Measurements from ENCODE around the gene PTPRD.

The PTPRD gene

DNA sequence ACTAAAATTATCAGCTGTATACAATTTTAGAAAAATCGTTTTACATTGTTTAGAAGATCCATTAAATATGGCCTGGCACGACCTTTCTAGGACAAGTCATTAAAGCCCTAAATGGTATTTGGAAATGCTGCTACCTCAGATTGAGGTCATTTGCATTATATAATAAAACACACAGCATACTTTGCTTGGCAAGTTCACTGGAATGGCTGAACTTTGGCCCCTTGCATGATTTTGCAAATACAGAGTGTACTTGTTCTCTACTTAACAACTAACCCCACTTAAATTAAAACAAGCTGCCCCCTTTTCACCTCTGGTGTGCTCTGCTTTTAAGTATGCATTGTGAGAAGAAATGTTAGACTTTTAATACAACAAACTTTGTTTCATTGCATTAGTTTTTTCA lies 860.1 kb downstream of the PTPRD start:
- DNase-seq (ENCODE audit: low spot score) = no peak

DNA sequence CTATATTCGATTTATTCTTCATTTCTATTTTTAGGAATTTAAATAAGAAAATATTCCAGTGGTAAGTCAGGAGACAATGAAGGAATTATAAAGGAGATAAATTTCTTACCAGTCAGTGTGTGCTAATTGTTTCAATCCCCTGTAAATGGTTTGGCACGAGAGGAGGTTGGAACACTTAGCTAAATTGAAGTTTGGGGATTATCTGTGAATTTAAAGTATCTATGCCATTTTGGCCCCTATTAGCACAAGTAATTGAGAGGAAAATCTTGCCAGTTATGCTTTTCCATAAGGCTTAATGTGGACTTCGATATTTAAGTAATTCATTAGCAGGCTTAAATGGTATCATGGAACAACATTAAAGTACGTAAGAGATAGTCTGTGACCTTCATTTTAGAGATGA lies 860.8 kb downstream of the PTPRD start:
- no peak for DNase-seq (ENCODE audit: low spot score)

DNA sequence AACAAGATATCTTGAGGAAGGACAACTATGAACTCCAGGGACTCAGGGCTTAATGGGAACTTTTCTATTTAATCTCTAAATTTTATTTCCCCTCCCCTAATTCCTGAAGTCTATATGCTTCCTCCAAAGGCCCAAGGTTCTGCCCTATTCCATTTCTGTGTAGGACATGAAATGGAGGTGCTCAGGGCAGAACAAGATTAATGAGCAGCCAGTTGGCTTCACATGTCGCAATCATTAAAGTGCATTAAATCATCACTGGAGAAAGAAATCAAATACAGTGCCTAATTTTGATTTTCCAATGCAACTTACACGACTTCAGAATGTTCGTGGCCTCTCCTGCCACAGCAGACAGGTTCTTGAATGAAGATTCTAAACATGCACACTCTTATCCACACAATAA lies 862.1 kb downstream of the PTPRD start:
- DNase-seq (ENCODE audit: low spot score) = no peak

DNA sequence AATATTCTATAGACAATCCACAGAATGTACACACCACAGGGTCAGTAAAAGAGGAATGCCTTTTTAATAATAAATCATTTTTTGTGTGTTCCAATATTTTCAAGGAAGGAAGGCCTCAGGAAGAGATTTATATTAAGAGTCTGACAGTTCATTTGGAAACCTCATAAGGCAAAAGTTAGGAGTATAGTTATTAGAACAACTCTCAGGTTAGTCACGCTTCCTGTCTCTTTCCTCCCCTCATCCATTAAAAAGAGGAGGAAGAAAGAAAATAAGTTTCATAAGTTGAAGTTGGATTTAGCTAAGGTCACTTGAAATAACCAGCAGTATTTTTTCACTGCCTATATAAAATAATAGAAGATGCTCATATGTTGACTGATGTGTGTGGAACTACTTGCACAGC lies 863.2 kb downstream of the PTPRD start:
- DNase-seq (ENCODE audit: low spot score) = no peak

DNA sequence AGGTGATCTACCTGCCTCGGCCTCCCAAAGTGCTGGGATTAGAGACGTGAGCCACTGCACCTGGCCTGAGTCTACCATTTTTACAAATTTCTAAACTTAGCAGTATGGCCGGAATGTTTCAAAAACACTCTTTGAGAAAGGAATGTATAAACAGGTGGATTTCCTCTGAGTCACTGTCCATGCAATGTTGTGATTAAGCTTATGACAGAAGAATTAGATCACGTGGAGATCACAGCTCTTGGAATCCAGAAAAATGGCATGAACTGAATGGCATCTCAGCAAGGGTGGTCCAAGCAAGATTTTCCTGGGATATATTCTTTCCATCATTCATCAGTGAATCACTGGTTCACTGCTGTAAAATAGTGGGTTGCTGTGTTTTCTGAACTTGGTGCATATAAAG lies 865.0 kb downstream of the PTPRD start:
- no peak for DNase-seq (ENCODE audit: low spot score)

DNA sequence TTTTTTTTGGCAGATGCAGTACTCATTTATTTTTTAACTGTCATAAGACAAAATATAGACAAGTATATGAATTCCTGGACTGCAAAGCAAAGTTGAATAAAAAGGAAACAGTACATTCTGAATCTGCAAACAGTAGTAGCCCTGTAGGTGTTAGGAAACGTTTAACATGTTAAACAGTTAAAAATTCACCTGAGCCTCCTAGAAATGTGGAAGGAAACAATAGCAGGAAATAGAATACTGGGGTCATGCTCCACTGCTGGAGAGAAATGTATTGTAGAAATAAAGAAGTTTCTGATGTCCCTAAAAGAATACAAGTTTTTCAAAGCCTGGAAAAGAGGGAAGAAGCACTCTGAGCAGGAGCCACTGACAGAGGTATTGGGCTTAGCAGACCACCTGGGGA lies 866.0 kb downstream of the PTPRD start:
- no peak for DNase-seq (ENCODE audit: low spot score)

DNA sequence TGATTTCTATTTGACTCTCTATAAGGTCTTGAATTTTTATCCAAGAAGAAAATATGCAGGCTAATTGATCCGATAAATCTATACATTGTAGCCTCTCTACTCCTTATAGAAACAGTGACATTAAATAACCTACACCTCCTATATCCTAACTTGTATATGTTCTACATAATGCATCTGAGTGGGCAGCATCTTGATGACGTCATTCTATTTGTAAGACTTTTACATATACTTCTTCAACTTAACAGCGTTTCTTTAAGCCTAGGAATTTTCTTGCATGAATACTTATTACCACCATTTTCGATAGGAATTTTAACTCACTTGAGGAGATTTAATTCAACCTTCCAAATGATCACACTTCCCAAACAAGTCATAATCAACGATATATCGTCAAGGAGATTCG lies 869.0 kb downstream of the PTPRD start:
- no peak for DNase-seq (ENCODE audit: low spot score)

DNA sequence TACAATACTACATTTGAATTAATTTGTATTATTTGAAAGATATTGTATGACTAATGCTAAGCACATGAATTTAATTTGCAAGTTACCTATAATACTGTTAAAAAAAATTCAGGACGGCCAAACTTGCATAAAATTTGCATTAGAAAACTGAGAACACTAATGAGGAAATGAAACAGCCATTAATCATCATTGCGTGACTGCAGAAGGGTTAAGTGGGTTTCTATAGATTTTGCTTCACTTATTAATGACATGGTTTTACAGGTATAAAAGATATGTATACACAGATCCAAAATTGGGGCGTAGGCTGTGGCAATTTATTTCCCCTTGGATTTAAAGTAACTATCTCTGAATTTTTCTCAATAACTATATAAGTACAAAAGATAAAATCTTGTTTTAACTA lies 882.6 kb downstream of the PTPRD start:
- DNase-seq (ENCODE audit: low spot score) = no peak

DNA sequence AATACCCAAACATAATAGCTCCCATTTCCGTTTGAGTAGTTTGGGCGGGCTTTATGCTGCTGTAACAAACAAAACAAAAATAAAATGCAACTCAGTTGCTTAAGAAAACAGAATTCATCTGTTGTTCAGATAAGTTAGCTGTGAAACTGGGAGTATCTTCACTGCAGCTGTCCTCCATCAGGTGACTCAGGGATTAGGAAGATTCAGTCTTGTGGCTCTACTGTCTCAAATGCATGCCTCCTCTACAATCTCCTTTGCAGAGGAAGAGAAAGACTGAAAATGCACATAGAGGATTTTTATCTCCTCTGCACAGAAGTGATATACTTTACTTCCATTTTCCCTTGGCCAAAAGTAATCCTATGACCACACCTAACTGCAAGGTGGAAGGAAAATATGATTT lies 883.7 kb downstream of the PTPRD start:
- no peak for DNase-seq (ENCODE audit: low spot score)

DNA sequence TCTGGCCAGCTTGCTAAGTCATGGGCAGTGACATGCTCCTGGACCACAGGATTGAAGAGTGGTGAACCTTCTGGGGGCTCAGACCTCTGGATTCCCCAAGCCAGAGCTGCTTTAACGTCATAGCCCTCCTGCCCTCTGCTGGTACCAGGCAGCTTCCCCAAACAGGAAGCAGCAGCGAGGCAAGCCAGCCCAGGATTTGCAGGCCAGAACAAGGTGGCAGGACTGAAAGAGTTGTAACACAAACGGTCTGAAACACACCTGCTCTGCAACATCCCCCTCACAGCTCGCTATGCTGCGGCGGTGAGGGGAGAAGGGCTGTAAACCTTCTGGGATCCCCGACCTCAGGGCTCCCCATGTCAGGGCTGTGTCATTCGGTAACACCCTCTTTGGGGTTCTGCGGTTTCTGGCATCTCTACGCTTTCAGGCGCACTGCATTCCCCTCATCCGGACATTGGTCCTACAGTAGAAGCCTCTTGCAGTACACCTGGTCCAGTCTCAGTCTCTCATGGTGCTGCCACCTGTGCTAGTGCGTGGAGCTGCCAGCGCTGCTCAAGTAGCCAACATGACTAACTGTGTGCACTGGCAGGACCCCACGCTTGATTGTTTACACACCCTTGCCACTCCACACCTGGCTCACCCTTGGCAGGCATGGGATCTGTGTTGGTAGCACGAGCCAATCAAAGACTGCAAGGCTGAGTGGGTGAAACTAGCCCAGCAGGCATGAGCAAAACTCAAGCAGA lies 893.3 kb downstream of the PTPRD start:
- DNase-seq (ENCODE audit: low spot score) = no peak

DNA sequence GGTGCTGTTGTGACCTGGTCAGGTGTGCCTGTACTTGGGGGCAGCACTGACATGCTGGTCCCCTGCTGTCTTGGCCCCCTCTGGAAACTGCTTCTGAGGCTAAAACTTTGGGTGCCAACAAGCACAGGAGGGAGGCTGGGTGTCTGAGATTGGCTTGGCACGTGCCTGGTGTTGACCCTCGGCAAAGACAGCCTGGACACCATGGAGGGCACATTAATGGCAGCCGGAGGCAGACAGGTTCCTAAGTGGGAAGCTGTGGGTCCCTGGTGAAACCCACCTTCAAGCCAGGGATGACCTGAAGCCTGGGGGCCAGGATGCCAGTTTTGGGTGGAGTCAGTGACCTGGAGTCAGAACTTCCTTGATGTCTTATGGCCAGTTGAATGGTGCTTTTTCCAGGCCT lies 894.1 kb downstream of the PTPRD start:
- no peak for DNase-seq (ENCODE audit: low spot score)

DNA sequence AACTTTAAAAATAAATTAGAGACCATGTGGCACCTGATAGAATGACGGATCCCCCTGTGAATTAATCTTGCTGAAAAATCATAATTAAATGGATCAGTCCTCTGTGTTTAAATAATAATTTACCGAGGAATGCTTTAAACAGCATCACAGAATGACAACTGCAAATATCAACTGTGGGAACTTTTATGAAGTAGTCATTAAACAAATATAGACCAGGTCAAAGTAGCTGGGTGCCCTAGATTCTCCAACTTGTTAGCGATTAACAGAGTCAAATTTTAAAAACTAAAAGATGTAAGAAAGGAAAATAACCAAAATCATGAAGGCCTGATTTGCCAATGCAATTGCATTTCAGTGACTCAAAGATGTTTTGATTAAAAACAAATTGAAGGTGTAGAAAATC lies 933.4 kb downstream of the PTPRD start:
- no peak for DNase-seq (ENCODE audit: low spot score)

DNA sequence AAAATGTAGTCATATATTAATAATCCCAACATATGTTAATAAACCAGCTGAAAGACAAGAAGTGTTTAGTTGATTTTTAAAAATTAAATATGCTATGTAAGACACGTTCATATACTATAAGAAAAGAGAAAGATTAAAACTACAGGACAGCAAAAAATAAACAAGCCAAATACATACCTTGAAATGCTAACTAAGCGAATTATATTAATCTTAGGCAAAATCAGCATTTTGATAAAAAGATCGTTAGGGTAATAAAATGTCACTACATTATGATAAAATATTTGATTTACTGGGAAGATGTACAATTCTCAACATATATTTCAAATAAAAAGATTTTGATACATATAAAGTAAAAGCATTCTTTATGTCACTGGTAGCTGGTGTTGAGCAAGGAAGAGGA lies 938.3 kb downstream of the PTPRD start:
- DNase-seq (ENCODE audit: low spot score) = no peak

DNA sequence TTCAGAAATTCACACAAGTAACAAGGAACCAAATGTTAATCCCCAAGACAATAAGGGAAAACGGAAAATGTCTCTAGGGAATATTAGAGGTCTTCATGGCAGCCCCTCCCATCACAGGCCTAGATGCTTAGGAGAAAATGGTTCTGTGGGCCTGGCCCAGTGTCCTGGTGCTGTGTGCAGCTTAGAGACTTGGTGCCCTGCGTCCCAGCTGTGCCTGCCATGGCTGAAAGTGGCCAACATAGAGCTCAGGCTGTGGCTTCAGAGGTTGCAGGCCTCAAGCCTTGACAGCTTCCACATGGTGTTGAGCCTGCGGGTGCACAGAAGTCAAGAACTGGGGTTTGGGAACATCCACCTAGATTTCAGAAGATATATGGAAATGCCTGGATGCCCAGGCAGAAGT lies 942.3 kb downstream of the PTPRD start:
- DNase-seq (ENCODE audit: low spot score) = no peak

DNA sequence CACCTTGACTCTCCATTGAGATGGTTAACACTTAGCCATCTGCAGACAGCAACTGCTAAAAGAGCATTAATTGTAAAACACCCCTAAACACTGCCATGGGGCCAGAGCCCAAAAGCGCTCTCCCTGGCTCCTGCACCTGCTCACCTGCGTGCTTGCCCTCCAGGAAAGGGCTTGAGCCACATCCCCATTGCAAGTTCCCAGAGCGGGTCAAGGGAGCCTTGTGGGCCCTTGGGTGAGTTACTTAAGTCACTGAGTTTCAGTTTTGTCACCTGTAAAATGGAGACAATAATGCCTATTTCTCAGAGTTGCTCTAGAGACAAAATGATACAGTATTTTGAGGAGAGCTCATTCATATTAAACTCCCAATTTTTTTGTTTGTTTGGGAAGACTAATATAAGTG lies 967.8 kb downstream of the PTPRD start:
- no peak for DNase-seq (ENCODE audit: low spot score)

DNA sequence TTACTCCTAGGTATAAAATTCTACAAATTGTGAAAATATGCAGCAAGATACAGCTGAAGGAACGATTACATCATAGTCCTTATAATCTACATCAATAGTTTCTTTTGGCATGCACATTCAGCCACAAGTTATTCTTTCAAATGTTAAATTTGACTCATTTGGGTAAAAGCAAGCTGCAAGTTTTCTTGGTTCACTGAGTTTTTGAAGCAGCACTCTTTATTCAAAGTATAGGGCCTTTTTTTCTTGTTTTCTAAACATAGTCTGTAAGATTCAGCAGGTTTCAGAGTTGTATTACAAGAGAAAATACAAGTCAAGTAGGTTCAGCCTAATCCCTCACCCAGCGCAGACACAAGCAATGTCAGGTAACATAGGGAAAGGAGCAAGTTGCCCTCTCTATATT lies 981.5 kb downstream of the PTPRD start:
- no peak for DNase-seq (ENCODE audit: low spot score)

DNA sequence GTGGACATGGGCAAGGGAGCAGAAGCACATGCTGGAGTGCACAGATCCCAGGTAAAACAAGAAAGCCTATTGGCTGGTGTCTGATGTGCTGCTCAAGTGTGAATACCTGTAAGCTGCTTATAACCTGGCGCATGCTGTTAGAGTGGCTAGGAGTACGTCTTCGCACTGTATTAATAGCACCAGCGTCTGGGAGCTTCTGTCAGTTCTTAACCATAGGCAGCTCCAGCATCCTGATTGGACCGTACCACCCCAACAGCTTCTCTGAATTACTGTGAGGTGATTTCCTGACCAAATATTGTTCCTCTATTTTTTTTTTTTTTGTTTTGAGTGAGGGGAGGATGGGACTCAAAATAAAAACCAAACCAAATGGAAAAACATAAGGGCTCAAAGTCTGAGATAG lies 987.6 kb downstream of the PTPRD start:
- DNase-seq (ENCODE audit: low spot score) = no peak

DNA sequence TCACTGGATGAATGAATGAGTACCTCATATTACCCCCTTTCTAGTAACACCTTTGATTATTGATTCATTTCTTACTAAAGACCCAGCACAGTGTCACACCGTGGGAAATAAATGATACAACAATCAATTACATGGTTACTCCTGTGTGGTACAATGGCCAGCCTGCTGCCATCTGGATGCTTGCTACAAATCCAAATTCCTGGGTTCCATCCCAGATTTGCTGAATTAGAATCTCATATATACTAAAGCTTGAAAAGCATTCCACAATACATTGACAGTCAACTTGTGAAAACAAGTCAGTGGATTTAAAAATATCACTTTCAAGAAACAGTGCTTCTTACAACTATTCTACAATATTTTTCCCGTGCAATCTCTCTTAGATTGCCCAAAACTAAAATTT lies 989.3 kb downstream of the PTPRD start:
- DNase-seq (ENCODE audit: low spot score) = no peak

DNA sequence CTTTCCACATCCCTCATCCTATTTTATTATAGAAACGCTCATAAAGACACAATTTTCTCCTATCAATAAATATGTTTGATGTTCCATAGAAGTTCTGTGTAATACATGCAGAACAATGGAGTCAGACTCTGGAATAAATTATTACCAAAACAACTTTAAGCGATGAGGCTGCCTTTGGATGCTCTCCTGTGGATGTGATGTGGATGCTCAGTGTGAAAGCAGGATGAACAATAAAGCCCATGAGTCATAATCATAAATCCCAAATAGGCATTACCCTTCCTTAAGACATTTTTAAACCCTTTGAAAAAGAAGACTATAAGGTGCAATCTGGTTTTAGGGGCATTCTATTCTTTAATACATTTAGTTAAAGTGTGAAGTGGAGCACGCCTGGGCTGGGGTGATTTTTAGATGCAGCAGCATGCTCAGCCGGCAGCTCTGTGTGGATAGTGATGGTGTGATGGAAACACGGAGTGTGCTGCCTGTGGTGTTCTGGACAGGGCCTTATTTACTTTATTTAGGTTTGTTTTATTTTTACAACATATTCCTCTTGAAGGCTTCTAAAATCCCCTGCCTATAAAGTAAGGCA lies 991.4 kb downstream of the PTPRD start:
- no peak for DNase-seq (ENCODE audit: low spot score)

DNA sequence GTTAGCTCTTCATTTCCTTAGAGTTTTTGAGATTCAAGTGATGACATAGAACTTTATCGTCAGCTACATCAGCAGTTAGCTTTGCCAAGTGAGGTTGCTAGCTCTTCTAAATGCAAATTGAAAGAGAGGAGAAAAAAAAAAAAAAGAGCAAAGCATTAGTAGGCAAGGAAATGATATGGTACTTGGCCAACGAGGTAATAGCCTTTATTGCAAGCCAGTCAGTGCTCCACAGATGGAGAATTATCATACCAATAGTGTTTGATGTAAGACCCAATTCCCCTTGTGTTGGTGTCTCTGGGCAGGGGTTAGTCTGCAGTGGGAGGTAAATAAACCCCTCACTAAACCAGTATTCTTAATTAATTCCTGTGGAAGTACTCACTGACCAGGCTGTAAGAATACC lies 992.1 kb downstream of the PTPRD start:
- no peak for DNase-seq (ENCODE audit: low spot score)

DNA sequence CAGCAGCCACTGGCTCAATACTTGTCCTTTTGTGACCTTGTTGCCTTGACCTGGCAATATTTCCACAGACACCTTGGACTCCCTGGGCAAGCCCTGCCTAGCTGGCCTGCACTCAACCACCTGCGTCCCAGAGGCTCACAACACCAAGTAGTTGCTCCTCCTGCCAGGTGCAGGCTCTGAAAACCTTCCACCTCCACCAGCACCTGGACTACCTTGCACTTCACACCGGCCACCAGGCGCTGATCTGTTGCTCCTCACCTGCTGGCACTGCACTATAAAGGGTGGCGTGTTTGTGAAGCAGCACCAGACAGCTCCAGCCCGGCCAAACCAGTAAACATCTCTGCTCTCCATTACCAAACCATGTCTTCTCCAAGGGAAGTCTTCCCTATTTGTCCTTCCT lies 997.7 kb downstream of the PTPRD start:
- DNase-seq (ENCODE audit: low spot score) = no peak

DNA sequence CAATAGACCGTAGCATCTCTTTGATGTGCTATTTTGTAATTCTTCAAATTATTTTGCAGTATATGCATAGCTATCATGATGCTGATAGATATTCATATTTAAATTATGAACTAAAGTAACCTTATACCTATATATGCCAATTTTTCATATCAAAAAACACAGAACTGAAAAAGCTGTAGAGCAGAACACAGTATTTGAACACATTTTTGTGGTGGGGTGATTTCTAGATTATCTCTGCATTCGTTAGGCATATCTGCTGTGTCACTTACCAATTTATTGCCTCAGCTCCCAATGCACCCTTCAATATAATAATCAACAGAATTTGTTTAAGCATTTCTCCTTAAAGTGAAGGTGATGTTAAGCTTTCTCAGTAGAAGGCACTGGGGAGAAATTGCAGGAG lies 998.2 kb downstream of the PTPRD start:
- no peak for DNase-seq (ENCODE audit: low spot score)

DNA sequence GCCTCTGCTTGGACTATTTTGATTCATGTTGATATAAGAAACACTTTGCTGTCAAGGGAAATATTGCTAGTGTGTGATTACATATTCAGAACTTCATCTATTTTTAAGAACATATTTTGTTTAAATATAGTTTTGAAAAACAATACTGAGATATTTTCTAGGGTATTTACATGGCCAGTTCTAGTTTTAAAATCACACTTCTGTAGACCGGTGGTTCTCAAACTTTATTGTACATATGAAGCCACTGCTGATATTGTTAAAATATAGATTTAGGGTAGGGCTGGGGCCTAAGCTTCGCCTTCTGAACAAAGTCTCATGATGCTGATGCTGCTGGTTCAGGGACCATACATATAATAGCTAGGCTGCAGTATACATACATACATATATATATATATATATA lies 1000.0 kb downstream of the PTPRD start:
- DNase-seq (ENCODE audit: low spot score) = no peak

DNA sequence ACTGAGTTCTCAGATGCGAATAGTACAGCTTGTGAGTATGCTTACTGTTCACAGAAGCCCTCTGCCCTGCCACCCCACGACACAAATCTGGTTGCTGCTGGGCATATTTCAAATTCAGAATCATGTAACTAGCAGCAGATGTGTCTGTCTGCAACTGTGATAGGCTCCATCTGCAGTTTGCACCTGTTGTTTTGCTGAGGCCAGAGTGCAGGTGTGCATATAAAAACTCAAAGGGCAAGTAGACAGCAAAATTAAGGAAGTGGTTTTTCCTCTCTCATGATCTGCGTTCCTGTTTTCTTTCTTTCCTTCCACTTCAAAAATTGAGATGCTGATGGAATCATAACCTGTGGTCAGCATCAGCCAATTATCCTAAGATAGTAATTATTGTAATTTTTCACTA lies 1000.5 kb downstream of the PTPRD start:
- DNase-seq (ENCODE audit: low spot score) = no peak
